ENCODE measurements around the gene TBC1D14. TPM values are rescaled to one million over a fixed set of nuclear protein-coding genes. Genes with fewer than 3 reads are reported as not detected.
"Not testable (repeated sequence)": the region's sequence is repeated elsewhere in the genome, so short reads cannot be mapped to it uniquely, and the experiment has no call there.

TBC1D14 gene
- total and polyA plus RNA-seq, 2 experiments from 2014 or later: 33.6 to 50.8 TPM

GRCh38 chr4:6974138-6974848 lies 64.7 kb downstream of the TBC1D14 start:
- no peaks in the 10 kb centered on the region for H3K27me3 ChIP-seq
- H3K36me3 ChIP-seq (replicated peaks; ENCODE audit: insufficient read depth, low read depth): no peaks in the 10 kb centered on the region
- no peak overlapping the region for H2AFZ ChIP-seq
- no peak overlapping the region for H3K27ac ChIP-seq
- H3K9me2 ChIP-seq (replicated peaks; ENCODE audit: insufficient read depth): no peaks in the 10 kb centered on the region
- no peaks in the 10 kb centered on the region for H4K20me1 ChIP-seq (ENCODE audit: insufficient read depth, poor library complexity, severe bottlenecking)
- H3K4me2 ChIP-seq: no peak overlapping the region
- H3K4me3 ChIP-seq: no peak overlapping the region
- DNase-seq (ENCODE audit: low spot score): peak; percentile 90
- H3K4me1 ChIP-seq (ENCODE audit: insufficient read depth): peaks cover 21% of the 10 kb centered on the region
- H3K9me3 ChIP-seq (ENCODE audit: low read depth): no peaks in the 10 kb centered on the region
- TF ChIP-seq CTCF (IDR thresholded peaks at IDR 0.05; ENCODE audit: poor library complexity): peak; percentile 86
- no peak for TF ChIP-seq EZH2phosphoT487 (IDR thresholded peaks at IDR 0.05; ENCODE audit: low read depth, severe bottlenecking, unreplicated experiment)
- WGBS (ENCODE audit: low lambda C conversion rate, missing lambda C conversion rate): 46% methylated on average over 7 of the region's 7 CpGs
- peaks cover 47% of the 10 kb centered on the region for H3K79me2 ChIP-seq

DNA sequence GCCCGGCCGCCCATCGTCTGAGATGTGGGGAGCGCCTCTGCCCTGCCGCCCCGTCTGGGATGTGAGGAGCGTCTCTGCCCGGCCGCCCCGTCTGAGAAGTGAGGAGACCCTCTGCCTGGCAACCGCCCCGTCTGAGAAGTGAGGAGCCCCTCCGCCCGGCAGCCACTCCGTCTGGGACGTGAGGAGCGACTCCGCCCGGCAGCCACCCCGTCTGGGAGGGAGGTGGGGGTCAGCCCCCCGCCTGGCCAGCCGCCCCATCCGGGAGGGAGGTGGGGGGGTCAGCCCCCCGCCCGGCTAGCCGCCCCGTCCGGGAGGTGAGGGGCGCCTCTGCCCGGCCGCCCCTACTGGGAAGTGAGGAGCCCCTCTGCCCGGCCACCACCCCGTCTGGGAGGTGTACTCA lies 68.2 kb downstream of the TBC1D14 start:
- not testable (repeated sequence) for H4K20me1 ChIP-seq (ENCODE audit: insufficient read depth, poor library complexity, severe bottlenecking); H3K4me3 ChIP-seq; H3K9me2 ChIP-seq (replicated peaks; ENCODE audit: insufficient read depth); H3K4me2 ChIP-seq; DNase-seq (ENCODE audit: low spot score); H3K4me1 ChIP-seq (ENCODE audit: insufficient read depth); H3K9me3 ChIP-seq (ENCODE audit: low read depth); H3K27me3 ChIP-seq; H3K27ac ChIP-seq; H3K36me3 ChIP-seq (replicated peaks; ENCODE audit: insufficient read depth, low read depth); H2AFZ ChIP-seq
- H3K79me2 ChIP-seq: peaks cover 62% of the 10 kb centered on the region
- WGBS (ENCODE audit: low lambda C conversion rate, missing lambda C conversion rate): no CpG with 5 or more reads among the region's 33 CpGs

DNA sequence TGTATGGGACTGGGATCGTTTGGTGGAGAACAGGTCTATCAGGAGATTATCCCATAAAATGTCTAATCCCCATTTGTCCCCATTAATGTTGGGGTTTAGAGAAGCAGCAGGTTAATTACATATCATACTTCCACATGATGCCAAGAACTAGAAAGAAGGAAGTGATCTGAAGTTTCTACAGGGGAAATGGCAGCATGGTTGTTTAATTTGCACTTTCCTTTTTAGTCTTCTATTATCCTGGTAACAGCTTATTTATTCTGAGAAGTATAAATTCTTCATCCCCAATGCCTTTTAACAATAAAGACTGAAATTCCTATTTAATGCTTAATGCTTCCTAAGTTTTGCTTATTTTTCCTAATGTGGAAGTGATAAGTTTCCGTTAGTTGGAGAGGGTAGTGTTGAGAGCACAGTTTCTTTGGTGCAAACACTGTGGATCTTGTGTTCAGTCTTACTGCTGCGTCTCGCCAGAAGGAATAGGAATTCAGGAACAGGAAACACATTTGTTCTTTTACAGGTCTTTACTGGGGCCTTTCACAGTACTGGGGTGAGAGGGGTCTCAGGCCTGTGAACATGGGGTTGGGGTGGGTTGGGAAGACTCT lies 74.0 kb downstream of the TBC1D14 start:
- Histone ChIP-seq H3K27ac (peak overlapping the region; percentile 99), H2AFZ (no peak overlapping the region), H3K4me2 (no peak overlapping the region), H3K4me3 (no peak overlapping the region), H3K4me1 (ENCODE audit: insufficient read depth) (peaks cover 32% of the 10 kb centered on the region), H3K9me3 (ENCODE audit: low read depth) (no peaks in the 10 kb centered on the region), H3K9me2 (replicated peaks; ENCODE audit: insufficient read depth) (no peaks in the 10 kb centered on the region), H3K36me3 (replicated peaks; ENCODE audit: insufficient read depth, low read depth) (no peaks in the 10 kb centered on the region), H3K79me2 (peaks cover 68% of the 10 kb centered on the region), H3K27me3 (no peaks in the 10 kb centered on the region), H4K20me1 (ENCODE audit: insufficient read depth, poor library complexity, severe bottlenecking) (peaks cover 4% of the 10 kb centered on the region)
- TF ChIP-seq CTCF (IDR thresholded peaks at IDR 0.05; ENCODE audit: poor library complexity) (no peak), EZH2 (IDR thresholded peaks at IDR 0.05; ENCODE audit: borderline replicate concordance) (no peak), EZH2phosphoT487 (IDR thresholded peaks at IDR 0.05; ENCODE audit: low read depth, severe bottlenecking, unreplicated experiment) (no peak)
- 74% methylated on average over 4 of the region's 4 CpGs for WGBS (ENCODE audit: low lambda C conversion rate, missing lambda C conversion rate)
- DNase-seq (ENCODE audit: low spot score): no peak

DNA sequence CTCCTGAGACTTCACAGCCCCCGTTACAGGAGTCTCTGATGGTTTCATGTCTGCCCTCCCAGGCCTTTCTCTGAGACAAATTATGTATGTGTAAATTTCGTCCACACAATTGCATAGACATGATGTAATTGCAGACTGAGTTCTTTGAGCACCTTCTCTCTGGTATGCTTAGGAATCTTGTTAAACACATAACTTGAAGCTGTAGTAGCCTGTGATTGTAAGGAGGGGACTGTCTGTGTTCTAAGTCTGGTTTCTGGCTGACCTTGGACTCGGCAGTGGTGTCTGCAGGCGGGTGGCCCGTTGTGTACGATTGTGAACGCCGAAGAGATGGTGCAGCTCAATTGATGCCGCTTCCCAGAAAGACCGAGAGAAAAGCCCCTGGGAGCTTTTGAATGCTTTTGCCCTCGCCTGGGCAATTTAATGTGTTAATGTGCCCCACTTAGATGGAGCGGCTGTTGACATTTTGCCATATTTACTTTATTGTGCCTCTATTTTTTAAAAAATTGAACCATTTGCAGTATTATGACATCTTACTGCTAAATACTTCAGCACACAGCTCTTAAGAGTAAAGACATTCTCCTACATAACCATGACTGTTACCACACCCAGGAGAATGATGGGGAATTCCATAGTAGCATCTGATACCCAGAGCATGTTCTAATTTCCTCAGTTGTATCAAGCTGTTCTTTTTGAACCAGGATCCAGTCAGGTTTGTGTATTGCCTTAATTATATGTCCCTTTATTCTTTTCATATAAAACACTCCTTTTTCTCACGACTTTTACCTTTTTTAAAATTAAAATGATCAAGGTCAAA lies 75.2 kb downstream of the TBC1D14 start:
- peaks cover 74% of the 10 kb centered on the region for H3K79me2 ChIP-seq
- no peaks in the 10 kb centered on the region for H3K36me3 ChIP-seq (replicated peaks; ENCODE audit: insufficient read depth, low read depth)
- H3K9me3 ChIP-seq (ENCODE audit: low read depth): no peaks in the 10 kb centered on the region
- H3K27ac ChIP-seq: peak overlapping the region; percentile 99
- no peak overlapping the region for H3K4me3 ChIP-seq
- H3K9me2 ChIP-seq (replicated peaks; ENCODE audit: insufficient read depth): no peaks in the 10 kb centered on the region
- TF ChIP-seq EZH2 (IDR thresholded peaks at IDR 0.05; ENCODE audit: borderline replicate concordance): no peak
- TF ChIP-seq CTCF (IDR thresholded peaks at IDR 0.05; ENCODE audit: poor library complexity): no peak
- no peak for TF ChIP-seq EZH2phosphoT487 (IDR thresholded peaks at IDR 0.05; ENCODE audit: low read depth, severe bottlenecking, unreplicated experiment)
- H3K27me3 ChIP-seq: no peaks in the 10 kb centered on the region
- DNase-seq (ENCODE audit: low spot score): no peak
- peaks cover 4% of the 10 kb centered on the region for H4K20me1 ChIP-seq (ENCODE audit: insufficient read depth, poor library complexity, severe bottlenecking)
- WGBS (ENCODE audit: low lambda C conversion rate, missing lambda C conversion rate): 64% methylated on average over 13 of the region's 13 CpGs
- H2AFZ ChIP-seq: no peak overlapping the region
- peak overlapping the region; percentile 85 for H3K4me2 ChIP-seq
- H3K4me1 ChIP-seq (ENCODE audit: insufficient read depth): peaks cover 34% of the 10 kb centered on the region
